ENCODE data around the gene PC.
A peak's percentile ranks its signal among the peaks of the same experiment; 100 is the strongest.

PC gene

DNA sequence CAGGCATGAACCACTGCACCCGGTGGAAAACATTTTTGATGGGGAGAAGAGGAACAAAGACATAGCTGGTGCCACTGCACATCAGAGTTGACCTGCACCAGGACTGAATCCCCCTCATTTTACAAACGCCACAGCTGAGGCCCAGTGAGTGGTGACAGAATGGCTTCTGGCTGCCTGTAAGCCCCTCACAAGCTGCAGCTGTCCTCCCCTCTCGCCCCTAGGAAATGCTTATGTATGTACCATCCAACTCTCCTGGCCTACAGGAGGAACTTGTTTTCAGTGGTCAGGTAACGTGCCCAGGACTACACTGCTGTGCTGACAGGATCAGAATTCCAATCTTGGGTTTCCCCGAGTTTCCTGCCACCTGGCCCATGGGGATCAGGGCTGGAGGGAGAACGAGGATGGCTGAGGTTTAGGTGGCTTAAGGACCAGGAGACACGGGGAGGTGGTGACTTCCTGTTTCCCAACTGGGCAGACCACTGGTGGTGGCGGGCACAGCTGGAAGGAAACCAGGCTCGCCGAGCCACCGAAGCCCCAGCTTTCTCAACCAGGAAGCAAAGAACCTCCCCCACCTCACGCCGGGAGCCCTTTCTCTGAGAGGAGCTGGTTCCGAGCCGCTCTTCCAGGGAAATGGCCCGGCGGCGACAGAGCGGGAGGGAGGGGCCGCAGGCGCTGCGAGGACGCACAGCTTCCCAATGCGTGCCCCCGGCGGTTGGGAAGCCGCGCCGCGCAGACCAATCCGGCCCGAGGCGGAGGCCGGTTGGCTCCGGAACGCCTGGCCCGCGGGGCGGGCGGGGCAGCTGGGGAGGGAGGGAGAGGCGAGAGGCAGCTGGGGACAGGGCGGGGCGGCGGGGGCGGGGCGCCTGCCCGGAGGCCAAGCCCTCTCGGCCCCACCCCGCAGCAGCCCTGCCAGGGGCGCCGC lies 102.3 kb downstream of the PC start:
- peak overlapping the region; percentile 68 for H3K4me3 ChIP-seq (ENCODE audit: low read depth, low read length)
- DNase-seq (ENCODE audit: low read depth, low spot score), result peak; percentile 94
- TF ChIP-seq, protein P1, sequence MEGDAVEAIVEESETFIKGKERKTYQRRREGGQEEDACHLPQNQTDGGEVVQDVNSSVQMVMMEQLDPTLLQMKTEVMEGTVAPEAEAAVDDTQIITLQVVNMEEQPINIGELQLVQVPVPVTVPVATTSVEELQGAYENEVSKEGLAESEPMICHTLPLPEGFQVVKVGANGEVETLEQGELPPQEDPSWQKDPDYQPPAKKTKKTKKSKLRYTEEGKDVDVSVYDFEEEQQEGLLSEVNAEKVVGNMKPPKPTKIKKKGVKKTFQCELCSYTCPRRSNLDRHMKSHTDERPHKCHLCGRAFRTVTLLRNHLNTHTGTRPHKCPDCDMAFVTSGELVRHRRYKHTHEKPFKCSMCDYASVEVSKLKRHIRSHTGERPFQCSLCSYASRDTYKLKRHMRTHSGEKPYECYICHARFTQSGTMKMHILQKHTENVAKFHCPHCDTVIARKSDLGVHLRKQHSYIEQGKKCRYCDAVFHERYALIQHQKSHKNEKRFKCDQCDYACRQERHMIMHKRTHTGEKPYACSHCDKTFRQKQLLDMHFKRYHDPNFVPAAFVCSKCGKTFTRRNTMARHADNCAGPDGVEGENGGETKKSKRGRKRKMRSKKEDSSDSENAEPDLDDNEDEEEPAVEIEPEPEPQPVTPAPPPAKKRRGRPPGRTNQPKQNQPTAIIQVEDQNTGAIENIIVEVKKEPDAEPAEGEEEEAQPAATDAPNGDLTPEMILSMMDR (IDR thresholded peaks at IDR 0.05; ENCODE audit: low read depth, low read length), result no peak
- in situ Hi-C loops (cut with HindIII; ENCODE audit: low sequenced_read_pairs), result no loop called here

DNA sequence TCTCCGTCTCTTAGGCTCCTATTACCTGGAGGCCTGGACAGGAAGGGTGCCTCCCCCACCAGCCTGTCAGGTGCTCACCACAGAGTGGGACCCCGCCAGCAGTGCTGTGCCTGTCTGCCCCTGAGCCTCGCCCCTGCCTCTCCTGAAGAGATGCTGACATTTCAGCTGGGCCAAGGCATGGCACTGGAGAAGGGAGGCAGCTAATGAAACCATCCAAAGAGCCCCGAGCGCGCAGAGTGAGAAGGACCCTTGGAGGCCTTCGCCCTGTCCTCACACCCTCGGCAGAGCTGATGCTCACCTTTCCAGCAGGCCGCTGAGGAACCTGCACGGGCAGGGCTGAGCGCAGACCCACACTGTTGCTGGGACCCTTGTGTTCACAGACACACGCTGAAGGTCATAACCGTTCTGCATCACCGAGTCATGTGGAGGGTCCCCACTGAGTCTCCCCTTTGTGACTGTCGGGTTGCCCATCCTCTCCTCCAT lies 103.4 kb downstream of the PC start:
- TF ChIP-seq, protein P1 (IDR thresholded peaks at IDR 0.05; ENCODE audit: low read depth, low read length), result no peak
- in situ Hi-C loops (cut with HindIII; ENCODE audit: low sequenced_read_pairs), result no loop called here
- no peak for DNase-seq (ENCODE audit: low read depth, low spot score)
- no peak overlapping the region for H3K4me3 ChIP-seq (ENCODE audit: low read depth, low read length)

DNA sequence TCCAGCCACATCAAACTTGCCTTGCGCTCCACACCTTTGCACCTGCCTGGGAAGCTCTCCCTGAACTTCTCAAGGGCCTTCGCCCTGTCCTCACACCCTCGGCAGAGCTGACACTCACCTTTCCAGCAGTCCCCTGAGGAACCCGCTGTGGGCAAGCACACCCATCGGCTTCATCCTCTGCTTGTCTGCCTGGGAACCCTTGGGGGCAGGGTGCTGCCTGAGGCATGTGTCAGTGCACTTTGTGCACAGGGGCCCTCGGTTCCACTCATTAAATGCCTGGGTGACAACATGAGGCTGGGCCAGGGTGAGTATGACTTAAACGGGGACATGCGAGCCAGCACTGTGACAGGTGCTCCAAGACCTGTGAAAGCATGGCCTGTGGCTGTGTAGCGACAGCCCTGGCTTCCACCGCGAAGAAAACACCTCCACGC lies 103.9 kb downstream of the PC start:
- TF ChIP-seq, protein P1 (IDR thresholded peaks at IDR 0.05; ENCODE audit: low read depth, low read length), result no peak
- DNase-seq (ENCODE audit: low read depth, low spot score), result no peak

DNA sequence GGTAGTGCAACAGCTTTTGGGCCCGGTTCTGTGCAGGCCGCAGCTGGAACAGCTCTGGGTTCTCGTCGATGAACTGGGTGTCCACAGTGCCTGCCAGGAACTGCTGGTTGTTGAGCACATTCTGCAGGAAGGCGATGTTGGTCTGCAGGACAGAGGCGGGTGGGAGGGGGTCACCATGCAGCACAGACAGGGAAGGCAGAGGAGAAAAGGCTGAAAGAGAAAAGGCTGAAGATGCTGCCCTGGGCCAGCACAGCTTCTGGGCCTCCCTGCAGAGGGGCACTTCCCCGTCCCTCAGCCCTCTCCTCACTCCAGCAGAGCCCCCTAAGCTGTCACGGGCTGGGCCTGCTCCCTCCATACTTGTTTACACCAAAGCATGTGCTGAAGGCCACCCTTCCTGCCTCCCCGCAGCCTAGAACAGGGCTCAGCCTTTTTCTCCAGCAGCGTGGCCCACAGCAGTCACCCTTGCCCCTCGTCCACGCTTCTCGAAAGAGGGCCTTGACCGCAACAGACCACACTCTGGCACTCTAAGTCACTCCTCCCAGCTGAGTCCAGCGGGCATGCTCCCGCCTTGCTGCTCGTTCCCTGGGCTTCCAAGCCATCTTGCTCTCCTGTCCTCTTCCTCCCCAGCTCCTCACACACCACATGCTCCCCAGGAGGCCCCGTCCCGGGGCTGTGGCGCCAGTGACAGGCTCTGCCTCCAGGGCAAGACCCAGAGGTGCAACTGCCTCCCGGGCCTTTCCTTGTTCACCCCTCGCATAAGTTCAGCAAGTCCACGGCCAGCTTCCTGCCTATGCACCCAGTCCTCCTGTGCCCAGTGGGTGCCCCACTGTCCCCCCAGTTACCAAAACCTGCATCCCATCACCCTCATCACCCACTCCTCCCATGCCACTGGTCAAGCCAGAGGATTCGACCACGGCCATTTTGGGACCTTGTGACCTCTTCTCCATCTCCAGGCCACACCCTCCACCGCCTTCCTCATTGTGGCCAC lies 104.6 kb downstream of the PC start:
- no peak overlapping the region for H3K4me3 ChIP-seq (ENCODE audit: low read depth, low read length)
- TF ChIP-seq, protein P1 (IDR thresholded peaks at IDR 0.05; ENCODE audit: low read depth, low read length), result no peak
- in situ Hi-C loops (cut with HindIII; ENCODE audit: low sequenced_read_pairs), result no loop called here
- no peak for DNase-seq (ENCODE audit: low read depth, low spot score)

More for the DNA sequence above, 103.9 kb downstream of the PC start:
- in situ Hi-C loops (cut with HindIII; ENCODE audit: low sequenced_read_pairs), result no loop called here
- no peak overlapping the region for H3K4me3 ChIP-seq (ENCODE audit: low read depth, low read length)

DNA sequence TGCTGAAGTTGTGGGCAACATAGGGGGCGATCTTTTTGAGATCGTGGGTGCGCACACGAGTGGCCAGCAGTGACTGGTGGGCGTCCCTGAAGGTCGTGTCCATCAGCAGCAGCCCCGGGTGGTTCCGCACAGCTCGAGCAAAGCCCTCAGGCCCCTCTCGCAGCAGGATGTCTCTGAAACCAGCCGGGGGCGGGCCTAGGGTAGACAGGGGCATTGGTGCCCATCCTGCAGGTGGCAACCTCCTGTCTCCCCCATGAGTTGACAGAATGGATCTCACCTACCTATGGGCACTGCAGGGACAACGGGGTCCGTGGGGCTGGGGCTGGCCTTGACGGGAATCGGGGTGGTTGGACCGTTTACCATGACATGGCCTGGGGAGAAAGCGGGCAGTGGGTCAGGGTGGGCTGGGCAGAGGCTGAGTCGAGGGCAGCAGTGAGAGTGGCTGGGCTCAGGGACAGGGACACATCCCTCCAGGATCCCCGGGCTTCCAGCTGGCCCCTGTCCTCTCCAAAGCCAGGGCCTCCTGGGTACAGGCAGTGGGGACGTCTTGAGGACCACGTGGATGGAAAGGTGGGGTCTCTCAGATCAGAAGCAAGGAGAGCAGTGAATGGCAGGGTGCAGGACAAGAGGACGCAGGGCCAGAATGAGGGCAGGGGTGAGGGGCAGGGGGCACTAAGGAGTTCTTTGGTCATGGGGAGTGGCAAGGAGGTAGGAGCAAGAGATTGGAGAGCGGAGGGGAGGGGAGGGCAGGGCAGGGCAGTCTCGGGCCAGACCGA lies 105.5 kb downstream of the PC start:
- TF ChIP-seq, protein P1 (IDR thresholded peaks at IDR 0.05; ENCODE audit: low read depth, low read length), result no peak
- no peak overlapping the region for H3K4me3 ChIP-seq (ENCODE audit: low read depth, low read length)
- in situ Hi-C loops (cut with HindIII; ENCODE audit: low sequenced_read_pairs), result no loop called here
- no peak for DNase-seq (ENCODE audit: low read depth, low spot score)
